ENCODE data around the gene PUDP. TPM values are rescaled to one million over a fixed set of nuclear protein-coding genes. Genes with fewer than 3 reads are reported as not detected.
"Not testable (repeated sequence)": the region's sequence is repeated elsewhere in the genome, so short reads cannot be mapped to it uniquely, and the experiment has no call there.

The PUDP gene
- polyA plus RNA-seq, 3 donors, result 21.6 to 27.1 (median 25.2) TPM

DNA sequence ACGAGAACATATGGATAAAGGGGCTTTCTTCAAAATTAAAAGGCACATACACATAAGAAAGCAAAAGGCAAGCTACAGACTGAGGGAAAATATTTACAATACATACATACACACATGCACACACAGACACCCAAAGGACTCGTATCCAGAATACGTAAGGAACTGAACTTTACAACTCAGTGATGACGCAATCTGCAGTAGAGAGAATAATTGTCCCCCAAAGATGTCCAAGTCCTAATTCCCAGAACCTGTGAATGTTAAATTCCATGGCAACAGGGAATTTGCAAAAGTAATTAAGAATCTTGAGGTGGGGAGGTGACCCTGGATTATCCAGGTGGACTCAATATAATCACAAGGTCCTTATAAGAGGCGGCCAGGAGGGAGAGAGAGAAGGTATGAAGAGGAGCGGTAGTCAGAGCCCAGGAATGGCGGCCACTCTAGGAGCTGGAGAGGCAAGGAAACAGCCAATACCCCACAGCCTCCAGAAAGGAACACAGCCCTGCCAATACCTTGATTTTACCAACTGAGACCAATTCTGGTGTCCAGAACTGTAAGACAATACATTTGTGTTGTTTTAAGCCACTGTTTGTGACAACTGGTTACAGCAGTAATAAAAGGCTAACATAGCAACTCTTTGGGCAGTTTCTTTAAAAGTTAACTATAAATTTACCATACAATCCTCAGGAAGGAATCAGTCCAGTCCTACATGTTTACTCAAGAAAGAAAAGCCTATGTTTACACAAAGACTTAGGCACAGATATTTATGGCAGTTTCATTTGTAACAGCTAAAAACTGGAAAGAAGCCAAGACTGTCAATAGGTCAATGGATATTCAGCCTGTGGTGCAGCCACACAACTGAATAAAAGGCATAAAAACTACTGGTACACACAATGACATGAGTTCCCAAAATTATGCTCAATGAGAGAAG is 27.7 kb downstream of the PUDP start:
- peak in 2 of 11 donors; percentile 34 to 37 for DNase-seq (ENCODE audit: extremely low read depth in 1 of 11, low read depth in 9 of 11, low spot score in 4 of 11)

DNA sequence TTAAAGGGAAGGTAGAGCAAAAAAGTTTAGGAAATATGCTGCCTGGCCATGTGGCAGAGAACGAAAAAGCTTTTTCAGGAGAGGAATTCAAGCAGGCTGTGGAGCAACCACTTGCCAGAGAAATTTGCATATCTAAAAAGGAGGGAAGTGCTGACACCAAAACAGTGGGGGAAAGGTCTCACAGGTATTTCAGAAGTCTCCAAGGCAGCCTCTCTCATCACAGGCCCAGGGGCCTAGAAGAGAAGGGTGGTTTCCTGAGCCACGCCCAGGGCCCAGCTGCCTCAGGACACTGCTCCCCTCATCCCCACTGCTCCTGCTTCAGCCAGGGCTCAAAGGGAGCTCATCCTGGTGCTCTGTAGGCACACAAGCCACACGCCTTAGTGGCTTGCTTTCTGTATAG is 30.4 kb downstream of the PUDP start:
- DNase-seq (ENCODE audit: extremely low read depth in 1 of 11, low read depth in 9 of 11, low spot score in 4 of 11), result no peak

DNA sequence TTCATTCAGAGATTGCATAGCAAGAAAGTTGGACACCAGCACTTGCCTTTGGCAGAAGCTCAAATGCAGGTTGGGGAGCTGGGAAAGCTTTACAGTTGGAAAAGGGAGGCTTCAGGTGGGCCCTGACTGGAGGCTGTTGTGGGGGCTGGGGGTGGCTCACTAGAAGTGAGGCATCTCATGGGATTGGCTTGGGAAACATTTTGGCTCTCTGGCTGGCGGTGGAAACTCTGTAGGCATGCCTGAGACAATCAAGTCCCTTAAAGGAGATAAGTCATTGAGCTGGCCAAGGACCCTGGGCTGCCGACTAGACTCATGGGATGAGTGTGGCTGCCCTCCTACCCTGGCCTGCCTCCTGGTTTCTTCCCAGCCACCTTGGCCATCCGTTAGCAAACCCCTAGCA is 31.9 kb downstream of the PUDP start:
- no peak for DNase-seq (ENCODE audit: extremely low read depth in 1 of 11, low read depth in 9 of 11, low spot score in 4 of 11)

DNA sequence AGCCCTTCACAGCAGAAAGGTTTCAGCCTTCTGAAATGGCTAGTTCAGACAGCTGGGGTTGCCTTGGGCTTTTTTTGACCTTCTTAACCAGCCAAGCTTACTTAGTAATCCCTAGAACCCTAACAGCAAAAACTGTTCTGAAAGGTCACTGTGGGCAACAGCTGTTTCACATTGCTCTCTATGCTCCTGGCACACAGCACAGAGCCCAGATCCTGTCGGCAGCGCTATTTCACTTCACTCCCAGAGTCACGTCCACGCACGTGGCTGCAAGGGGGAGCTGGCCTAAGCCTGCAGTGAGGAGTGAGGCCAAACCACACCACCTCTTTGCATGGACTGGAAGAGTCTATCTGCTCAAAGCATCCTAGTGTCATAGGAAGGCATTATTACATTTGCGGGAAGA is 32.4 kb downstream of the PUDP start:
- no peak for DNase-seq (ENCODE audit: extremely low read depth in 1 of 11, low read depth in 9 of 11, low spot score in 4 of 11)

DNA sequence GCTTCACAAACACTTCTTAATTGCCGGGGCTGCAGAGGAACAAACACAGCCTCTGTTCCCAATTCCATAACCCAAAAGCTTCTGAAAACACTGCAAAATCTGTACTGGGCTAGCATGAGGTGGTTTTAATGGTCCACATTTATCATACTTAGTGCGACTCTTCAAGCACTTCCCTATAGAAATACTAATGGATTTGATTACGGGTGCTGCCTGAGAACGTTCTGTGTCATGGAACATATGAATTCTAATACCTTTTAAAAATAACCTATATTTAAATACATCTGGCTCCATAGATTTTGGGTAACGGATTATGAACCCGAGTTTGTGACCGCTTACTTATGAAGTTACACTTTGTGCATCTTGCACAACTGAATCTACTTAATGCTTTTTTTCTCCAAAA is 35.9 kb downstream of the PUDP start:
- DNase-seq (ENCODE audit: extremely low read depth in 1 of 11, low read depth in 9 of 11, low spot score in 4 of 11), result no peak

DNA sequence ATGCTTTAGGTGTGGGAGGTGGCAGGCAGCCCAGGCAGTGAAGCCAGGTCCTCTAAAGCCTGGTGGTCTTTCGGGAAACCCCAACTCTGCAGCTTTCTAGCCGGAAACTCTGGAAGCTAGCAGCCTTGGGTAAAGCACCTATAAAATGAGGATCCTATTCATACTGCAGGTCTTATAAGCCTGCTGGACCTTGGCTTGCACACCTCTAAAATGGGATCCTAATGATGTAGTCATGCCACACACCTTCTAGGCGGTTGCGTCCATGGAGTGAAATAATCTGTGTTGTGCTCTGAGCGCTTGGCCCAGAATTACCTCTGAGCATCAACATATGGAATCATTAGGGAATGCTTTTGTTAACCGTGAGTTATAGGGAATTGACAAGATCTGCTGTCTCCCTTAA is 36.4 kb downstream of the PUDP start:
- DNase-seq (ENCODE audit: extremely low read depth in 1 of 11, low read depth in 9 of 11, low spot score in 4 of 11), result no peak

DNA sequence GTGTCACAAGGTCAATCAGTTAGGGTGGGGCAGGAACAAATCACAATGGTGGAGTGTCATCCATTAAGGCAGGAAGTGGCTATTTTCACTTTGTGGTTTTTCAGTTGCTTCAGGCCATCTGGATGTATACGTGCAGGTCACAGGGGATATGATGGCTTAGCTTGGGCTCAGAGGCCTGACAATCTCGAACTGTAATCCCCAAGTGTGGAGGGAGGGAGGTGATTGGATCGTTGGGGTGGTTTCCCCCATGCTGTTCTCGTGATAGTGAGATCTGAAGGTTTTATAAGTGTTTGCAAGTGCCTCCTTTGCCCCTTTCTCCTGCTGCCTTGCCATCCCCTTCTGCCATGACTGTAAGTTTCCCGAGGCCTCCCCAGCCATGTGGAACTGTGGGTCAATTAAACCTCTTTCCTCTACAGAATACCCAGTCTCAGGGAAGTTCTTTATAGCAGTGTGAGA is 37.1 kb downstream of the PUDP start:
- no peak for DNase-seq (ENCODE audit: extremely low read depth in 1 of 11, low read depth in 9 of 11, low spot score in 4 of 11)

DNA sequence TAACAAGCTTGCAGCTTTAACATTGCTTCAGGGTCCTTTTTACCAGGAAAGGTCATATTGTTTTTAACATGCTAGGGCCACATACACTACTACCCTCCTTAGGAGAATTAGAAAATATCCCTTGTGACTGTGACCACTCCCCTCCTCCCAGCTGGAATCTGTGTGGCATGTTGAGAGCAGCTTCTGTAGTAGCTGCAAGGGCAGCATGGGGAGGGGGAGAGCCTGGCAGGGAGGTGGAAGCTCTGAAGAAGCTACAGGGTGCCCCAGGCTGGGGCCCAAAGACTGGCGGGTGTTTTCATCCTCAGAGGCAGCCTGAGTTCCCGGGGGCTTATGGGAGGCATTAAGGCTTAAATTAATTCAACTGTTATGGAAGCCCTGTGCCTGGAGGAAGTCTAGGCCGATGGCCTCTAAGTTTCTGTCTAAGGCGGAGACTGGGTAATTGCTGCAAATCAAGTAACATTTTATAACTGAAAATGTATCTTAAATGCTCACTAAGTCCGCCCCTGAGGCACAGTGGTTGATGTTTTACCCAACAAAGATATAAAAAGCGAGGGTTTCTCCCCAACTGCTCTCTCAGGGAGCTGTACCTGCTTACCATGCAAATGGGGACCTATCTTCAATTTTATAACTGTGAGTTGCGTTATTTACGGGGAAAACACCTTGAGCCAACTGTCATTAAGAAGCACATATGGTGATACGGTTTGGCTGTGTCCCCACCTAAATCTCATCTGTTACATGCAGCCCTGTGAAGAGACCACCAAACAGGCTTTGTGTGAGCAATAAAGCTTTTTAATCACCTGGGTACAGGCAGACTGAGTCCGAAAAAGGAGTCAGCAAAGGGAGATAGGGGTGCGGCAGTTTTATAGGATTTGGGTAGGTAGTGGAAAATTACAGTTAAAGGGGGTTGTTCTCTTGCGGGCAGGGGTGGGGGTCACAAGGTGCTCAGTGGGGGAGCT is 37.8 kb downstream of the PUDP start:
- DNase-seq (ENCODE audit: extremely low read depth in 1 of 11, low read depth in 9 of 11, low spot score in 4 of 11), result no peak

DNA sequence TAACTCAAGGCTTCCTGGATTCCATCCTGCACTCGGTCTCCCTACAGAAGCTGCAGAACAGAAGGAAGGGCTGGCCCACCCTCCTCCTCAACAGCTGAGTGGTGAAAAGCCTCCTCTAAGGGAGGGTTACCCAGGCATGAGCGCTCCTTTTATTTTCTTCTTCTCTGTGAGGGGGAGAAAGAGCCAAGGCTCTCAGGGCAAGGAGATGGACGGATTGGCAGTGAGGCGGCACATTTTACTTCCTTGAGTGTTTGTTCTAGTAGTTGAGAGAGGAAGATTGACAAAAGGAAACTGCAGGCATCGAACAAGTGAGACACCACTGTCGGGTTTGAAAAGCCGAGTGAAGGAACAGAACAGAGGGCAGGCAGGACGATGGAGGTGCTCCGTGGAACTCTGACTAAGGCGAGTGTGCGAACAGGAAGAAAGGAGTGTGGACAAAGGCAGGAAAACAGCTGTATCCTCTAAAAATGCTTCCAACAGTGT is 38.9 kb downstream of the PUDP start:
- peak in 3 of 11 donors; percentile 9 to 43 (median 27) for DNase-seq (ENCODE audit: extremely low read depth in 1 of 11, low read depth in 9 of 11, low spot score in 4 of 11)

DNA sequence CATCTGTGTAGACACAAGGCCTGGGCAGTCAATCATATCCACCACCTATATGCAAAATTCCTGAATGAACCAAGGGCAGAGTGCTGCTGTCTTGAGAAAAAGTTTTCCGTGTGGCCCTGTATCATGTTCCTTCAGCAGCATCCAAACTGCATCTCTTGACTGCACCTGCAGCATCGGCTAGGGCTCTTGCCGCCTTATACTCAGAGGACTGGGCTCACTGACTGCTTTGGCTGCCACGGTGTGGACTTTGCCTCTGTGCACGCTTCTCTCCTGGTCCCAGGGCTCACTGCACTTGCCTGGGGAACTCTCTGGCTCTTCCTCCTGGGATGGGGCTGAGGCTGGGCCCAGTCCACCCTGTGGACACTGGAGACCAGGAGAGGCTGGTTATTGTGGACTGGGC is 39.9 kb downstream of the PUDP start:
- no peak for DNase-seq (ENCODE audit: extremely low read depth in 1 of 11, low read depth in 9 of 11, low spot score in 4 of 11)

DNA sequence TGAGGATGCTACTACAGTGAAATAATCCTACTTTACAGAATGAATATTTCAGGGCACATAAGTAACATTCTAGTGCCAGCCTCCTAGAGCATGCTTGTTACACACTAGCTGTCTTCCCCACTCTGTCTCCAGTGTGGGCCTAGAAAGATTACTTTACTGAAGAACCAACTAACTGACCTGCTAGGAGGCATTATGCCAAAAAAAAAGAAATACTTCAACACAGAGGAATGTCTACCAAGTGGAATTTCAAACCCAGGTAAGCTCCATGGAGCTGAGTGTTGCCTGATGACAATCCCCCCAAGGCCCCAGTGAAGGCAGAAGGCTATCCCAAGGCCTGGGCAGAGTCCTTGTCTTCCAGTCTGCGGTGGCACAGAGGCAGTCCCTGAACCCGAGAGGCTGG is 41.3 kb downstream of the PUDP start:
- no peak for DNase-seq (ENCODE audit: extremely low read depth in 1 of 11, low read depth in 9 of 11, low spot score in 4 of 11)

DNA sequence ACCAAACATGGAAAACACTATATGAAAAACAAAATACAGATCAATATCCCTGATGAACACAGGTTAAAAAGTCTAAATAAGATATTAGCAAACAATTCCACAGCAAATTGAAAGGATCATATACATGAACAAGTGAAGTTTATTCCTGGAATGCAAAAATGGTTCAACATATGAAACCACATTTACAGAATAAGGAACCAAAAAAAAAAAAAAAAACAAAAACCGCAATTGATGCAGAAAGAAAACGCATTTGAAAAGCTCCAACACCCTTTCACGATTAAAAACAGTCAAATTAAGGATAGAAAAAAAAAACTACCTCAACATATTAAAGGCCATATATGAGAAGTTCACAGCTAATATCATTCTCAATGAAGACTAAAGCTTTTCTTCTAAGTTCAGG is 45.8 kb downstream of the PUDP start:
- no peak for DNase-seq (ENCODE audit: extremely low read depth in 1 of 11, low read depth in 9 of 11, low spot score in 4 of 11)

DNA sequence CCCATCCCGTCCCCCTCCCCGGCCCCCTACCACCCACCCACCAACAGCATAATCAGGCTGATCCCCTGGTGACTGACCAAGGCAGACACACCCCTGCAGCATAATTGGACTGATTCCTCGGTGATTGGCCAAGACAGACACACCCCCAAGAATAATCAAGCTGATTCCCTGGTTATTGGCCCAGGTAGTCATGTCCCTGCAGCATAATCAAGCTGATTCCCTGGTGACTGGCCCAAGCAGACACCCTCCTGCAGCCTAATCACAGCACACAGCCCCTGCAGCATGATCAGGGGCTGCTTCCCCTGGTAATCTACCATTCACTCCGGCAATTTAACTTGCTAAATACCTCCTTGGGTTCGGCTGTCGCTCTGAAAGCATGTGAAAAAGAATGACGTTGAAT is 47.9 kb downstream of the PUDP start:
- DNase-seq (ENCODE audit: extremely low read depth in 1 of 11, low read depth in 9 of 11, low spot score in 4 of 11), result no peak

DNA sequence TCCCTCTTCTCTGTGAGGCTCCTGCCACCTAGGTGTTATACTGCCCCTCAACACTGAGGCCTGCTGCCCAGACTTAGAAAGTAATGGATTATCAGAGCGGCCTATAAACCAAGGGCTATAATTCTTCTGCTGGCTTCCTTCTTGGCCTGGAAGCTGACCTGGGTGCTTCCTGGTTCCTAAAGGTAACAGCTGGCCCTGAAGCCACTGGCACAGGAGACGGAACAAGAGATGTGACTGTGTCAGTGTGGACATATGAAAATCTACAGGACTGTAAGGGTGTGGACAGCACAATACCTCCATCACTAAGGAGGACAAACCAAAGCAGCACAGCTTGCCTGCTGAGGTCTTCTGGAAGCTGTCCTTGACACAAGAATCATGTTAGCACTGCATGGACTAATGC is 52.3 kb downstream of the PUDP start:
- DNase-seq (ENCODE audit: extremely low read depth in 1 of 11, low read depth in 9 of 11, low spot score in 4 of 11), result not testable (repeated sequence)

DNA sequence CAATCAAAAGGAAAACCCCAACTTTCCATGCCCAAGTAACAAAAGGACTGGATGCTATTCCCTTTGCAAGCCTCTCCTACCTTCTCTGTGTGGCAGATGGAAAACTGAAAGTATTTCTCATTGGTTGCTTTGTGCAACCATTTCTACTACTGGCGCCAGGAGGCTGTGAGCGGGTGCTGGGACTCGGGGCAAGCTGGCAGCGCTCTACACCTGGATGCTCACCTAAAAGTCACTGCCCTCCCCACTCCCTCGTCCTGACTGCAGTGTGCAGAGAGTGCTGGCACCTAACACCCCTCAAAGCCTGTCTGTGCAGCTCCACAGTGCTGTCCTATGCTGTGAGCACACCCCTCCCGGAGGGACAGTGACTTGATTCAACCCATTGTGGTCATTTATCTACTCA is 54.6 kb downstream of the PUDP start:
- no peak for DNase-seq (ENCODE audit: extremely low read depth in 1 of 11, low read depth in 9 of 11, low spot score in 4 of 11)

DNA sequence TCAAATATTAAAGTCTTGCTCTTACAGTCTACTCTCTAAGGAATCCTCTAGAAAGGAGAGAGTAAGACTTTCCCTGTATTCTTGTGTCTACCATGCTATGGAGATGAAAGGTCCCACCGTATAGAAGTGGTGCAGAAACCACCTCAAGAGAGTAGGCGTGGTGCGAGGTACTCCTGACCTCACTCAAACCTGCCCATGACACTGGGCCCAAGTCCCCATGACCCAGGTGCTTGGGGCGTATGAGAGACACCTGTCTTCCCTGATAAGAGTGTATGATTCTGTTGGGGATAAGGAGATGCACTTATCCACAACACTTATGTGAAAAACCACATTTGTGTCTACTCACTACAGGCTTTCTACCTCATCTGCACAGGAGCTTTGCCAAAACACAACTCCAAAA is 55.4 kb downstream of the PUDP start:
- no peak for DNase-seq (ENCODE audit: extremely low read depth in 1 of 11, low read depth in 9 of 11, low spot score in 4 of 11)

DNA sequence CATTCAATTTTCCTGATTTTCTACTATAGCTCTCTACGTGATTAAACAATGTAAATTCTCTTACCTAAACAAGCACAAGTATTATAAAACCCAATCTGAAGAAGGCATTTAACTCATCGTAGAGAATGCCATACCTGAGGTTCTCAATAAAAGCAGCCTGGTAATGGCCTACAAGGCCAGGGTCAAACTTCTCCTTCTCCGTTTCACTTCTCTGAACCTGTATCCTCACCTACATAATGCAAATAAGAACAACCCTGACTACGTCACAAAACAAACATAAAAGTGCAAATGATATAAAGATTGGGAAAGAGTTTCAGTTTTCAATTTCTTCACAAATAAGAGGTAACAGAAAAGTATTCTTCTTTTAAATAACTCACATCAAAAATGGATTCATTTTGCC is 56.0 kb downstream of the PUDP start:
- DNase-seq (ENCODE audit: extremely low read depth in 1 of 11, low read depth in 9 of 11, low spot score in 4 of 11), result no peak

DNA sequence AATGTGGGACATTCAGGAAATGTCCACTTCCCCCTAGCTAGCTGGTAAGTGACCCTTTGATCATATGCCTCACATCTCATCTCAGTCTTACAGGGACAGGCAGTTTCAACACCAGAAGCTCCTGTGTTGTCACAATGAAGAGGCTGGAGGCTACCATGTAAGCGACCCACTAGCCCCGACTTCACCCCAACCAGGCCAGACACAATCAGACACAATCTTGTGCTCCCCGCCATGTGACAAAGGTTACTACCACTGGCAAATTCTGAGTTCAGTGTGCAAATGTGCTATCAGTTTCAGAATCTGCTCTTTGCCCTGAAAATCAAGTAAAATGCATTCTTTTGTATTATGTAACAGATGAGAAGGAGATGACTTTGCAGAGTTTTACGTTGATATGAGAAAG is 57.3 kb downstream of the PUDP start:
- no peak for DNase-seq (ENCODE audit: extremely low read depth in 1 of 11, low read depth in 9 of 11, low spot score in 4 of 11)

DNA sequence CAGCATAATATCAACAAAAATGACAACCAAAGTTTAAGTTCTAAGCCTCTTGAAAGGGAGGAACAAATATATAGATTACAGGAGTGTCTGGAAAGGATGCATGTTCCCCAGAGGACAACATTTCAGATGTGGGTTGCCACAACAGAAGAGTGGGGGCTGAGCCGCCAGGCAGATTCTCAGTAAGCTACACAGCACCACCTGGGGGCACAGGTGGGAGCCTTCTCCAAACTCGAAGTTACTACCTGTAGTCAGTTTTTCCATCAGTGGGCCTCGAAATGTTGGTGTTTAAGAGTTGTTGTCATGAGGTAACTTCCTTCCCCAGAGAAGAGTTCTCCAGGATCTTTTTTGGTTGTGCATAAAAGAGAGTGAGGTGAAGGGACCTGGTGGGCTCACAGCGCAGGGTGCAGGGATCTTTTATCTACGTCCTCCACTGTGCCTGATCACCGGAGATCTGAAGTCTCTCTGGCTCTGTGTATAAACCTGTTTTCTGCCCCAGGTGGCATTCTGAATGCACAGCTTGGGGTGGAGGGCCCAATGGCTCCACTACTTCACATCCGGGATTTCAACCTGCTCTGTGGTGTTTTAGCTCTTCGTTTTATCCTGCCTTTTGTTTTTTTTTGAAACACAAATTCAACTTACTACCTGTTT is 58.9 kb downstream of the PUDP start:
- DNase-seq (ENCODE audit: extremely low read depth in 1 of 11, low read depth in 9 of 11, low spot score in 4 of 11), result no peak

Measured in renal cortex interstitium (tissue), 11 donors.